Retinal pigment epithelial cell (primary cell): ENCODE measurements around the gene DCUN1D3.

ENCODE experiments used
- DNase-seq: peaks from one replicate; pipeline ENCODE4 v3.0.0-alpha.2; 2010; ENCODE audit warnings: low read depth
- H3K4me3 ChIP-seq: 2 replicates; pipeline ENCODE4 v1.5.1; 2011; ENCODE audit warnings: mild to moderate bottlenecking, low read length, control low read depth, moderate library complexity
- CTCF ChIP-seq: conservative IDR thresholded peaks from 2 replicates; pipeline ENCODE4 v1.5.1; 2011; ENCODE audit warnings: low read depth, low read length, control low read depth, inconsistent platforms

DCUN1D3 gene

GRCh38 chr16:20889625-20890275 lies 10.4 kb downstream of the DCUN1D3 start:
- no peak for TF ChIP-seq CTCF
- no peak for DNase-seq
- no peak overlapping the region for H3K4me3 ChIP-seq

- H3K4me3 ChIP-seq = no peak overlapping the region
- DNase-seq = no peak
- TF ChIP-seq CTCF = no peak
Observed at GRCh38 chr16:20887207-20887606, 13.0 kb downstream of the DCUN1D3 start.

- H3K4me3 ChIP-seq = no peak overlapping the region
- DNase-seq = no peak
- TF ChIP-seq CTCF = no peak
Observed at GRCh38 chr16:20886320-20886719, 13.8 kb downstream of the DCUN1D3 start.

- no peak overlapping the region for H3K4me3 ChIP-seq
- no peak for TF ChIP-seq CTCF
- DNase-seq = no peak
Observed at GRCh38 chr16:20884240-20884556, 16.0 kb downstream of the DCUN1D3 start.

- no peak for TF ChIP-seq CTCF
- no peak for DNase-seq
- H3K4me3 ChIP-seq = no peak overlapping the region
Observed at GRCh38 chr16:20883554-20884239, 16.5 kb downstream of the DCUN1D3 start.

GRCh38 chr16:20881503-20881878 lies 18.7 kb downstream of the DCUN1D3 start:
- H3K4me3 ChIP-seq = no peak overlapping the region
- no peak for DNase-seq
- no peak for TF ChIP-seq CTCF

GRCh38 chr16:20880867-20881502 lies 19.2 kb downstream of the DCUN1D3 start:
- TF ChIP-seq CTCF = no peak

More at GRCh38 chr16:20880867-20881502, 19.2 kb downstream of the DCUN1D3 start:
- no peak overlapping the region for H3K4me3 ChIP-seq
- no peak for DNase-seq
